Glomerular endothelial cell (primary cell): ENCODE results near the gene DPYD. TPM values are rescaled to one million over a fixed set of nuclear protein-coding genes. Genes with fewer than 3 reads are reported as not detected.

Experiments used
- DNase-seq: peaks from one replicate; pipeline ENCODE4 v3.0.0-alpha.2; 2011; ENCODE audit warnings: low read depth, low spot score; ENCODE audit errors: extremely low read depth
- total RNA-seq: library from RNA; depleted of rRNA; stranded (reverse); fragments of >200 nt; gene quantifications from 2 replicates; pipeline ENCODE4 v1.2.3, GENCODE V29; 2015

Gene DPYD
- total RNA-seq, 1 donor from 2014 or later: 6.4 TPM

DNA sequence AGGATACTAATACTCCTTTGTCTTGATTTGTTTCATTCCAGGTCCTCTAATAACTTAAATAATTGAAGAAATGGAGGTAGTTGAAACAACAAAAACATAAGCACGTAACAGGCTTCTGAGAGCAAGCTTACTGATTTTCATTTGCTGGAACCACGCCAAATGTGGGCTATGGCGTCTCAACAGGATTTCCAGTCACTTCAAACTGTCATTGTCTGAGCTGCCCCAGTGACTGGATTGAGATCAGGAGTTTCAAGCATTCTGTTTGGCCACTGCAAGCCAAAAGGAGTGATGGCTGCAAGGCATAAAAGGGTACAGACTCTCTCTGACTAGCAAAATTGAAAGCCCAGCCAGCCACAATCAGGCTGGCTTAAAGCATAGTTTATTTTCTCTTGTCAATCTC is 289.9 kb downstream of the DPYD start:
- DNase-seq: no peak

DNA sequence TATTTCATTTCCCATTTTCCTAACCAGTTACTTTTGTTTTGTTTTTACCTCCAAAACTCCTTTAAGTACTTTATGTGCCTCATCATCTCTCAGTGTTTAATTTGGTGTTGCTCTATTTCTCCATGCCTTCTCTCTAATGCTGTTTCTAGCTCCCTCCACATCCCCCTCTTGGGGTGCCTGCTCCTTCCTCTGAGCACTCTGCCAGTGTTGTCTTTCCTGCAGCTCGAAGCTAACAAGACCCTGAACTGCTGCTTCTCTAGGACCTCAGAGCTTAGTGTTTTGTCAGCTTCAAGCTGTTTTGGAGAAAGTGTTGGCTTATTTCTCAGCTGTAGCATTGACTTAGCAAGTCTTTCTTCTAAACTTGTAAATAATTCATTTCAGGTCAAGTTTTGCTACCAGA is 290.6 kb downstream of the DPYD start:
- DNase-seq: no peak

GRCh38 chr1:97623220-97623619 is 297.6 kb downstream of the DPYD start:
- no peak for DNase-seq

DNA sequence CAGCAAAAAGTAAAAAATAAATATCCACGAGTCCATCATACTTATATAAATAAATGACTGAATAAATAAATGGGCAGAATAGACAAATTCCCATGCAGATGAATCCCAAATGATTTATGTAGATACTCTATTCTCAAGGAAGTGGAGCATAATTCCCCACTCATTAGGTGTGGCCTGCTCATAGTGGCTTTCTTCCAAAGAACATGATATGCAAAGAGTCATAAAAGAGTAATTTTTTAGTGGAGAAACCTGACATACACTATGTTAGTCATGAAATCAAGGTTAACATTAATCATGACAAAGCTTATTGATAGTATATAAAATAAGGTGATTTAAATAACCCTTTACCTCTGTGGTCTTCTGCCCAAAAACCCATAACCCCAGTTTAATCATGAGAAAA is 298.9 kb downstream of the DPYD start:
- DNase-seq: no peak

DNA sequence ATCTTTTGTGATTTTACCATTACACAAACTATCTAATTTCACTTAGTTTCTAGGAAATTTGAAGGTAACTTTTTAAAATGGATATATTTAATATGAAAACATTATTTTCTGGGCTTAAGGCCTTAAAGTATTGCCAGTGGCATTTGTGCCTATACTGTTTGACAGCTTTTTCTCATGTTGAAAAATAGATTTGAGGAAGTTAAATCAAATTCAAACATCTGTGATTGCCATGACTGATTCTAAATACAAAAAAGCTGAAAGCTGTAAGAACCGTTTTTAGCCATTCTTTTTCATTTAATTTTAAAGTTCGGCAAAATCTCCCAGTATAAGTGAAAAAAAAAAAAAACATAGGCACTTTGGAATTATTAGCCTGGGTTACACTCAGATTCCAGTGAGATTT is 301.1 kb downstream of the DPYD start:
- DNase-seq: no peak

- DNase-seq: no peak
Observed at GRCh38 chr1:97610748-97611147, 310.1 kb downstream of the DPYD start.

DNA sequence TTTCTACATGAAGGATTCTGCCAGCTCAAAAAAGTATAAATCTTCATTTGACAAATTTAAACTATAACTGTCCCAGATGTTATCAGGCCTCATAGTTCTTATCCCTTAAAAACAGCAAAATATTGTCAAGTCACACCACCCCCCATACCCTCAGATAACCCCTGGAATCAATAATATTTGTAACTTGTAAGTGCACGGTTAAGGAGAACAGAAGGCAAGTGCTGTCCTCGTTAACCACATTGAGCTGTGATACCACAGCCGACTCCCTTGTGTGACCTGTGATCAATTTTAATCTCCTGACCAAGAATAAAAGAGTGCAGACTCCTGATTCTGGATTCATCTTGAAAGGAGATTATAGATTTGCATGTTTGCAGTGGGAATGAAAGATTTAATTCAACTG is 310.7 kb downstream of the DPYD start:
- DNase-seq: no peak

DNA sequence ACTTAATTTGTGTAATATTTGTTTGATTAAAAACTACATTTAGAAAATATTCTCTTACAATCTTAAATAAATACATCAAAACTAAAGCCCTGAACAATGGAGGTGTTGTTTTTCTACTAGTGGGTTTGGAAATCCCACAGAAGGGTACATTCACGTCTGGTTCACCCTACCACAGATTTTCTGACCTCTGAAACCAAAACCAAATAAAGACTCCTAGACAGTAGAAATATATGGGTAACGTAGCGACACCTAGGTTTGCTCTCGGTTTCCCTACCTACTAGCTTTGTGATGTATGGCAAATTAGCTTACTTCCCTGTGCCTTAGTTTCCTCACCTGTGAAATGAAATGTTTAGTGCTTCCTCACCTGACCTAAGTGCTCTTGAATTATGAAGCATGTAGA is 312.6 kb downstream of the DPYD start:
- no peak for DNase-seq

DNA sequence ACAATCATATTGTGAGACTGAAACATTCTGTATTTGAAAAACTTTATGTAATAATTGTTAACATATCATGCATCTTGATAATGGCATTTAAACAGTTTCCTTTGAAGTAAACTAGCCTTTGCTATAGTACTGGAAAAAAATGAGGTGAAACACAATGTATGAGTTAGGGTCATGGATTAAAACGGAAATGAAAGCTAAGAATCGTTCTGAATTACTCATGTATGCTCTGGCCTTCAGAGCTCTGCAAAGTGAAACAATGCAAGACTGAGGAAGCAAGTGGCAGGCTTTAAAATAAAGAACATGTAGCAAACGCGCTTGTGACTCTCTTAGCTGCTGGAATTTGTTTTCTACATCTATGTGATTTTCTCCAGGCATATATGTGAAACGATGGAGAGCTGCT is 317.1 kb downstream of the DPYD start:
- peak; percentile 71 for DNase-seq

GRCh38 chr1:97603218-97603617 is 317.6 kb downstream of the DPYD start:
- DNase-seq: no peak

DNA sequence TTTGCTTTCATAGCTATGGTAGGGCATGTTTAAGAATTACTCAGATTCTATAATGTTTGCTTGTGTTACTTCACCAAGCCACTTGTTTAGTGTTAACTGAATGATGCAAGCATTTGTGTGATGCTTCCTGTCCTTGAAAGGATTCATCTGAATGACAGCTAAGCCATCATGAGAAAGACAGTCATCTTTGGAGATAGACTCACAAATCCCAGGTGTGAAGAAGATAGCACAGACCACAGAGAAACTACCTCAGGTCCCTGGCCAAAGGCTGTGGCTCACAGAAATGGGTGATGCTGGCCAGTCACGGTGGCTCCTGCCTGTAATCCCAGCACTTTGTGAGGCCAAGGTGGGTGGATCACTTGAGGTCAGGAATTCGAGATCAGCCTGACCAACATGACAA is 321.4 kb downstream of the DPYD start:
- no peak for DNase-seq

DNA sequence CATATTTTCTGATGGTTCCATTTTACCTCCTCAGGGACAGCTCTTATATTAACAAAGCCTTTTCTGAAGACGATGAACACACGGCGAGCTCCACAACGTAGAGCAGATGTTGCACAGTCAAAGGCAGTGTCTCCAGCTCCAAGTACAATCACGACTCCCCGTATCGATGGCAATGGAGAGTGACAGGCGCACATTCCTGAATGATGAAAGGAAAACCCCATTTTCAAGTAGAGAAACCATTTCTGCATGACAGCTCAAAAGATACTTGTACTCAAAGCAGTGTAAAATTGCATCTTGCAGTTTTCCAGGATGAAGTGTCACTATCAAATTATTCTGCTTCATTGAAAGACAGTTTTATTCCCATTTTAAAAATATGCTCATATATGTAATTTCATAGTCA is 327.6 kb downstream of the DPYD start:
- no peak for DNase-seq

- DNase-seq: no peak
Observed at GRCh38 chr1:97588772-97589171, 332.1 kb downstream of the DPYD start.

DNA sequence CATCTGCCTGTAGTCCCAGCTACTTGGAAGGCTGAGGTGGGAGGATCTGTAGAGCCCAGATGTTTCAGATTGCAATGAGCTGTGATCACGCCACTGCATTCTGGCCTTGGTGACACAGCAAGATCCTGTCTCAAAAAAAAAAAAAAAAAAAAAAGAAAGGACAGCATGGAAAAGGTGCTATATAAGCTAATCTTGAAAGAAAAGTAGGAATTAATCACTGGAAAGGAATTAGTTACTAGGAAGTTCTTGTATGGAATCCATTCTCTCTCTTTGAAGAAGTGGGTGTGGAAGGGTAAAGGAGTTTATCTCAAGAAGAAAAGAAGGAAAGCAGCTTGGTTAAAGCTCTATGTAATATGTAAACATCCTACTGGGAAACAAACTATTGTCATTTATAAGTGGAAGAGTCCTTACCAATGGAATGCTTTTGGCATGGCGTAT is 339.2 kb downstream of the DPYD start:
- DNase-seq: no peak

DNA sequence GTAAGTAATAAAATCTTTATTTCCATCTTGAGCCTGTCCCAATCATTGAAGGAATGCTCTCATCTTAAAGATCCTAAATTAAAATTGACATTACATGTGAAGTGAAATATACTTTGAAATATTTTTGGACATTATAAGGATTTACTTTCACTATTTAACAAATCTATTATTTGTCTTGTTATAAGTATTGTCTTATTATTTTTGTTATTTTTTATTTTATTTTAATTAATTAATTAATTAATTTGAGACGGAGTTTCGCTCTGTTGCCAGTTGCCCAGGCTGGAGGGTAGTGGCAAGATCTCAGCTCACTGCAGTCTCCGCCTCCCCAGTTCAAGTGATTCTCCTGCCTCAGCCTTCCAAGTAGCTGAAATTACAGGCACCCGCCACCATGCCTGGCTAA is 343.2 kb downstream of the DPYD start:
- no peak for DNase-seq

GRCh38 chr1:97573553-97573952 is 347.3 kb downstream of the DPYD start:
- DNase-seq: no peak

DNA sequence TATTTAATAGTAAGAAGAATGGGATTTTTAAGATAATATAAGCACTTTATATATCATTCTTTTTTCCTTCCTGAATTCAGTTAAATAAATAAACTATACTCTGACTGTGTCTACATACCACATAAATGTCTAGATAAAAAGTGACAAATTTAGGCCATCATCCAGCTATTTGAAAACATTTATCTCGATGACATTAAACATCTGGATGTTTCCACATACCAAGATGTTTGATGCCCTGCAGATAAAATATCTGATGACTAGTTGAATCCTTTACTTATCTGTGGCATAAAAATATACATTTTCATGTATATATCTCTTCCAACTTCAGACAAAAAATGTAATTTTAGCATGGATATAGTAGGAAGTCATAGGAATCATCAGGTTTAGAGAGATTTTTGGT is 348.3 kb downstream of the DPYD start:
- no peak for DNase-seq

- no peak for DNase-seq
Observed at GRCh38 chr1:97571760-97572159, 349.1 kb downstream of the DPYD start.

GRCh38 chr1:97570691-97571090 is 350.1 kb downstream of the DPYD start:
- no peak for DNase-seq

GRCh38 chr1:97567000-97567749 is 353.7 kb downstream of the DPYD start:
- DNase-seq: no peak

- no peak for DNase-seq
Observed at GRCh38 chr1:97565886-97566285, 354.9 kb downstream of the DPYD start.

DNA sequence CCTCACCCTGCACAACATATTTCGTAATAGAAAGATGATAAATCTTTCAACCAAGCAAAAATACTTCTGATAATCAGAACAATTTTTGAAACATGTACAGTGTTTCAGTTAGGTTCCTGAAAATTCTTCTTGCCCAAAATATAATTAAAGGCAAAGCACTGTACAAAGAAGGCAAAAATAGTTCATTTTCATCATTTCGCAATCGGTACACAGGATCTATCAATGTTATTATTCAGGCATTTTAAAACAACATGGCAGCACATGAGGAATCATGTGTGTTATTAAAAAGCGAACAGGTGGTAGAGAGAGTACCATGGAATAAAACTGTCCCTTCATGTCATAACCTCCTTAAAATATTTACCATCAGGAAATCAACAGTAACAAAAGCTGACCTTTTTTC is 356.9 kb downstream of the DPYD start:
- no peak for DNase-seq

DNA sequence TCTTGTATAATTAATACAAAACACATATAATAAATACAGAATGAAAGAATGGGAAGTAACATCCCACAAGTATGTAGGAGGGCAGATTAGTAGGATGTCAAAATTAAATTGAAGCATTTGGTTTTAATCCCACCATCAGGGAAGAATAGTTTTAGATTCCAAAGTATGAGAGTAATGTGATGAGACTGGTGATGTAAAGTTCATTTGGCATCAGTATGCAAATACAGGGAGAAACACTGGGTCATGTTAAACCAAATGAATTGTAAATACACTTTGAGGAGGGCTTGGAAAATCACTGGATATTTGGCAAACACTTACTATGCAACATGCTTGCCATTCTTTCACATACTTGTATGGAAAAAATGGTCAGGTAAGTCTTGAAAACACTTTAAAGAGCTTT is 358.8 kb downstream of the DPYD start:
- no peak for DNase-seq
